Calu3 (cell line): ENCODE data around the gene ARPC1B. TPM values are rescaled to one million over a fixed set of nuclear protein-coding genes. Genes with fewer than 3 reads are reported as not detected.

Source experiments
- BruUV-seq: library from RNA; stranded (reverse); fragments of 400-500 nt; replicated peaks from 2 replicates; lab custom pipeline; 2021; lab: Mats Ljungman, UMichigan
- CTCF ChIA-PET: fragments of 300-600 bp; sonication (Branson Sonifier 250); formaldehyde crosslinking; loops from one replicate; lab custom pipeline; 2022; ENCODE audit warnings: antibody characterized with exemption; lab: Charles Lee
- DNase-seq: peaks from one replicate; pipeline ENCODE4 v3.0.0; 2022
- H3K27ac Mint-ChIP-seq: one replicate; pipeline ENCODE4 v1.8.0; 2022; ENCODE audit warnings: mixed read lengths; ENCODE audit not compliant: unreplicated experiment
- H3K27me3 Mint-ChIP-seq: one replicate; pipeline ENCODE4 v1.8.0; 2022; ENCODE audit warnings: mixed read lengths; ENCODE audit not compliant: unreplicated experiment
- H3K36me3 Mint-ChIP-seq: one replicate; pipeline ENCODE4 v1.8.0; 2022; ENCODE audit warnings: mild to moderate bottlenecking, moderate library complexity, mixed read lengths; ENCODE audit not compliant: insufficient read depth, unreplicated experiment
- H3K4me1 Mint-ChIP-seq: one replicate; pipeline ENCODE4 v1.8.0; 2022; ENCODE audit warnings: mild to moderate bottlenecking, low read depth, mixed read lengths; ENCODE audit not compliant: unreplicated experiment
- H3K4me3 Mint-ChIP-seq: one replicate; pipeline ENCODE4 v1.8.0; 2022; ENCODE audit warnings: mild to moderate bottlenecking, low read depth, moderate library complexity, mixed read lengths; ENCODE audit not compliant: unreplicated experiment
- H3K9me3 Mint-ChIP-seq: one replicate; pipeline ENCODE4 v1.8.0; 2022; ENCODE audit warnings: low read depth, mixed read lengths; ENCODE audit not compliant: unreplicated experiment
- CTCF ChIP-seq: fragments of 200-600 bp; IDR thresholded peaks from one replicate; pipeline ENCODE4 v1.8.0; 2022; ENCODE audit warnings: antibody characterized with exemption; ENCODE audit not compliant: unreplicated experiment
- intact Hi-C: fragments of 100-400 bp; cut with micrococcal nuclease; formaldehyde crosslinking; loops from one replicate; pipeline ENCODE4 v1.10.0; 2022; ENCODE audit not compliant: unreplicated experiment
- total RNA-seq: library from RNA; stranded (reverse); gene quantifications from 2 replicates; pipeline ENCODE4 v1.2.3, GENCODE V29; 2022

The ARPC1B gene
- total RNA-seq, 1 experiment from 2014 or later: 107 TPM

- no TSS peak for BruUV-seq
- Mint-ChIP-seq H3K9me3 (no peaks in the 10 kb centered on the region), H3K4me1 (no peaks in the 10 kb centered on the region), H3K36me3 (peaks cover 73% of the 10 kb centered on the region), H3K27ac (no peak overlapping the region), H3K27me3 (no peaks in the 10 kb centered on the region), H3K4me3 (no peak overlapping the region)
- intact Hi-C loops: no loop called here
- no peak for TF ChIP-seq CTCF
- CTCF ChIA-PET: interaction anchor here (0.5 kb wide), 1 partner anchor 36 kb away, joined by 3 read pairs; no protein-coding TSS in a partner anchor
- no peak for DNase-seq
Observed at GRCh38 chr7:99363286-99363685, 11.2 kb upstream of the ARPC1B start.

- H3K27ac Mint-ChIP-seq: no peak overlapping the region
- no TSS peak for BruUV-seq
- intact Hi-C loops: no loop called here
- H3K4me1 Mint-ChIP-seq: no peaks in the 10 kb centered on the region
- CTCF ChIA-PET: interaction anchor here (0.5 to 0.7 kb wide), 2 partner anchors 22 to 40 kb away, joined by 3 to 4 read pairs; no protein-coding TSS in a partner anchor
- no peaks in the 10 kb centered on the region for H3K27me3 Mint-ChIP-seq
- no peak overlapping the region for H3K4me3 Mint-ChIP-seq
- TF ChIP-seq CTCF: peak; percentile 30
- peak; percentile 64 for DNase-seq
- H3K9me3 Mint-ChIP-seq: no peaks in the 10 kb centered on the region
- H3K36me3 Mint-ChIP-seq: peaks cover 66% of the 10 kb centered on the region
Observed at GRCh38 chr7:99365318-99366141, 9.0 kb upstream of the ARPC1B start.

GRCh38 chr7:99366646-99367045 lies 7.9 kb upstream of the ARPC1B start:
- CTCF ChIA-PET: no interaction called here
- no TSS peak for BruUV-seq
- intact Hi-C loops: no loop called here
- H3K9me3 Mint-ChIP-seq: no peaks in the 10 kb centered on the region
- no peak overlapping the region for H3K27ac Mint-ChIP-seq
- H3K4me1 Mint-ChIP-seq: no peaks in the 10 kb centered on the region
- H3K36me3 Mint-ChIP-seq: peaks cover 60% of the 10 kb centered on the region
- no peaks in the 10 kb centered on the region for H3K27me3 Mint-ChIP-seq
- no peak for TF ChIP-seq CTCF
- no peak overlapping the region for H3K4me3 Mint-ChIP-seq
- DNase-seq: no peak

- CTCF ChIA-PET: interaction anchor here (0.5 to 0.7 kb wide), 2 partner anchors 57 to 797 kb away, joined by 3 to 5 read pairs; no protein-coding TSS in a partner anchor
- Mint-ChIP-seq H3K27me3 (no peaks in the 10 kb centered on the region), H3K4me1 (peaks cover 11% of the 10 kb centered on the region), H3K9me3 (no peaks in the 10 kb centered on the region), H3K27ac (no peak overlapping the region), H3K4me3 (no peak overlapping the region), H3K36me3 (peaks cover 58% of the 10 kb centered on the region)
- intact Hi-C loops: no loop called here
- DNase-seq: no peak
- BruUV-seq: no TSS peak
- TF ChIP-seq CTCF: no peak
Observed at GRCh38 chr7:99368750-99369389, 5.7 kb upstream of the ARPC1B start.
